Activated T-helper 9 cell treated with anti-CD3 and anti-CD28 coated beads, Interleukin-2, amount 50 U/mL, for 16 hours (primary cell): Measurements from ENCODE around the gene PTOV1.

Experiments used
- DNase-seq: peaks from one replicate; pipeline ENCODE4 v3.0.0-alpha.2; 2020; ENCODE audit warnings: low read depth

PTOV1 gene

GRCh38 chr19:49850487-49851342, at the start of gene PTOV1:
TSS of gene PTOV1 (plus strand) at chr19:49851159.
- peak; percentile 81 for DNase-seq

GRCh38 chr19:49801401-49801888, 49.5 kb upstream of the PTOV1 start:
- no peak for DNase-seq

GRCh38 chr19:49801966-49802661, 48.8 kb upstream of the PTOV1 start:
- no peak for DNase-seq

- no peak for DNase-seq
Observed at GRCh38 chr19:49802836-49803528, 48.0 kb upstream of the PTOV1 start.

GRCh38 chr19:49803529-49803856, 47.5 kb upstream of the PTOV1 start:
- no peak for DNase-seq

- no peak for DNase-seq
Observed at GRCh38 chr19:49805822-49806619, 44.9 kb upstream of the PTOV1 start.

- no peak for DNase-seq
Observed at GRCh38 chr19:49806620-49806959, 44.4 kb upstream of the PTOV1 start.

GRCh38 chr19:49807058-49807903, 43.7 kb upstream of the PTOV1 start:
- DNase-seq = no peak

GRCh38 chr19:49807904-49808675, 42.9 kb upstream of the PTOV1 start:
- DNase-seq = no peak

- peak; percentile 77 for DNase-seq
Observed at GRCh38 chr19:49808711-49809159, 42.2 kb upstream of the PTOV1 start.

- DNase-seq = peak; percentile 30
Observed at GRCh38 chr19:49809160-49809940, 41.6 kb upstream of the PTOV1 start.

- DNase-seq = no peak
Observed at GRCh38 chr19:49809941-49810389, 41.0 kb upstream of the PTOV1 start.

- no peak for DNase-seq
Observed at GRCh38 chr19:49811328-49811727, 39.6 kb upstream of the PTOV1 start.

- DNase-seq = no peak
Observed at GRCh38 chr19:49812452-49812996, 38.4 kb upstream of the PTOV1 start.

GRCh38 chr19:49812997-49813861, 37.7 kb upstream of the PTOV1 start, which contains the start of gene FUZ:
TSS of gene FUZ (minus strand) at chr19:49813292. CDS start at chr19:49813106, 186 bp downstream.
- DNase-seq = peak; percentile 86

GRCh38 chr19:49814010-49814409, 36.9 kb upstream of the PTOV1 start:
- DNase-seq = no peak

- no peak for DNase-seq
Observed at GRCh38 chr19:49816590-49816989, 34.4 kb upstream of the PTOV1 start.
